Neural cell (in vitro differentiated cells): Measurements from ENCODE around the gene SUPT4H1. TPM values are rescaled to one million over a fixed set of nuclear protein-coding genes. Genes with fewer than 3 reads are reported as not detected.

Experiments used
- H2AFZ ChIP-seq: fragments of 200-600, 300-800 bp; sonication (generic), shearing (Covaris generic); 2 replicates; pipeline ENCODE4 v1.6.0; 2014; ENCODE audit warnings: low read depth, mild to moderate bottlenecking, antibody characterized with exemption, low read length, moderate library complexity
- H3F3A ChIP-seq: fragments of 200-600 bp; shearing (Covaris generic); 2 replicates; pipeline ENCODE4 v1.6.1; 2016; ENCODE audit warnings: mild to moderate bottlenecking, moderate library complexity, mixed read lengths, antibody characterized with exemption, low read length; ENCODE audit not compliant: insufficient read depth, poor library complexity, severe bottlenecking
- H3K27ac ChIP-seq: fragments of 200-600, 300-800 bp; sonication (generic), shearing (Covaris generic); 2 replicates; pipeline ENCODE4 v1.5.1; 2014; ENCODE audit warnings: mild to moderate bottlenecking, low read length, moderate library complexity
- H3K27me3 ChIP-seq: fragments of 300-800, 200-600 bp; sonication (generic), shearing (Covaris generic); 2 replicates; pipeline ENCODE4 v1.6.0; 2014; ENCODE audit warnings: mild to moderate bottlenecking, low read depth, low read length, moderate library complexity; ENCODE audit not compliant: insufficient read depth
- H3K36me3 ChIP-seq: fragments of 300-800, 200-600 bp; sonication (generic), shearing (Covaris generic); 2 replicates; pipeline ENCODE4 v1.5.1; 2014; ENCODE audit warnings: mild to moderate bottlenecking, antibody characterized with exemption, low read length, moderate library complexity; ENCODE audit not compliant: insufficient read depth
- H3K4me2 ChIP-seq: fragments of 300-800, 200-600 bp; sonication (generic), shearing (Covaris generic); 2 replicates; pipeline ENCODE4 v1.6.0; 2014; ENCODE audit warnings: mild to moderate bottlenecking, low read length
- H3K4me3 ChIP-seq: fragments of 300-800, 200-600 bp; sonication (generic), shearing (Covaris generic); 2 replicates; pipeline ENCODE4 v1.5.1; 2014; ENCODE audit warnings: mild to moderate bottlenecking, low read length, moderate library complexity
- H3K79me2 ChIP-seq: fragments of 200-600 bp; shearing (Covaris generic); replicated peaks from 2 replicates; pipeline ENCODE4 v1.6.0; 2014; ENCODE audit warnings: mild to moderate bottlenecking, low read length, moderate library complexity; ENCODE audit not compliant: insufficient read depth
- H3K9ac ChIP-seq: fragments of 300-800, 200-600 bp; sonication (generic), shearing (Covaris generic); 2 replicates; pipeline ENCODE4 v1.6.1; 2016; ENCODE audit warnings: mild to moderate bottlenecking, low read length, mixed read lengths
- H3K9me2 ChIP-seq: fragments of 200-600 bp; shearing (Covaris generic); 2 replicates; pipeline ENCODE4 v1.6.1; 2016; ENCODE audit warnings: mild to moderate bottlenecking, low read length, mixed read lengths; ENCODE audit not compliant: insufficient read depth
- H3K9me3 ChIP-seq: fragments of 200-600, 300-800 bp; sonication (generic), shearing (Covaris generic); 2 replicates; pipeline ENCODE4 v1.6.1; 2016; ENCODE audit warnings: mild to moderate bottlenecking, mixed run types, low read length, moderate library complexity, mixed read lengths
- H4K20me1 ChIP-seq: fragments of 200-600 bp; shearing (Covaris generic); 2 replicates; pipeline ENCODE4 v1.6.1; 2016; ENCODE audit warnings: mild to moderate bottlenecking, mixed run types; ENCODE audit not compliant: insufficient read depth
- CTCF ChIP-seq: fragments of 450-650 bp; IDR thresholded peaks from 2 replicates; pipeline ENCODE4 v1.5.1; 2014; ENCODE audit warnings: antibody characterized with exemption, mild to moderate bottlenecking, moderate library complexity; ENCODE audit not compliant: poor library complexity, severe bottlenecking
- EP300 ChIP-seq: fragments of 450-650 bp; conservative IDR thresholded peaks from 2 replicates; pipeline ENCODE4 v1.6.1; 2014; ENCODE audit warnings: antibody characterized with exemption, mild to moderate bottlenecking, moderate library complexity; ENCODE audit not compliant: poor library complexity, severe bottlenecking
- EZH2 ChIP-seq: fragments of 200-600, 300-800 bp; shearing (Covaris generic), sonication (generic); IDR thresholded peaks from 2 replicates; pipeline ENCODE4 v1.6.1; 2014; ENCODE audit warnings: antibody characterized with exemption, low read length, borderline replicate concordance, mild to moderate bottlenecking; ENCODE audit not compliant: insufficient read depth, poor library complexity, severe bottlenecking
- MXI1 ChIP-seq: fragments of 450-650 bp; conservative IDR thresholded peaks from 2 replicates; pipeline ENCODE4 v1.6.1; 2014; ENCODE audit warnings: antibody characterized with exemption, mild to moderate bottlenecking; ENCODE audit not compliant: poor library complexity, severe bottlenecking
- POLR2AphosphoS5 ChIP-seq: IDR thresholded peaks from 2 replicates; pipeline ENCODE4 v1.6.1; 2012
- RAD21 ChIP-seq: fragments of 450-650 bp; conservative IDR thresholded peaks from 2 replicates; pipeline ENCODE4 v1.6.1; 2014; ENCODE audit warnings: antibody characterized with exemption, mild to moderate bottlenecking, moderate library complexity
- REST ChIP-seq: IDR thresholded peaks from 2 replicates; pipeline ENCODE4 v1.6.1; 2012; ENCODE audit warnings: borderline replicate concordance
- SMC3 ChIP-seq: fragments of 450-650 bp; conservative IDR thresholded peaks from 2 replicates; pipeline ENCODE4 v1.6.1; 2014; ENCODE audit warnings: antibody characterized with exemption, mild to moderate bottlenecking, moderate library complexity; ENCODE audit not compliant: poor library complexity
- TAF1 ChIP-seq: IDR thresholded peaks from 2 replicates; pipeline ENCODE4 v1.6.1; 2012; ENCODE audit warnings: low read depth
- polyA plus RNA-seq: library from polyadenylated mRNA; depleted of rRNA; stranded (reverse); fragments of >200 nt; gene quantifications from 2 replicates; pipeline ENCODE4 v1.2.3, GENCODE V29; 2014

SUPT4H1 gene
- polyA plus RNA-seq, 1 donor from 2014 or later: 109 TPM

- Histone ChIP-seq H3K79me2 (no peaks in the 10 kb centered on the region), H3K36me3 (no peaks in the 10 kb centered on the region), H3K4me2 (no peak overlapping the region), H2AFZ (no peak overlapping the region), H3K9me2 (no peaks in the 10 kb centered on the region), H3K4me3 (no peak overlapping the region), H4K20me1 (no peaks in the 10 kb centered on the region), H3K9me3 (no peaks in the 10 kb centered on the region), H3K27ac (no peak overlapping the region), H3K9ac (no peak overlapping the region), H3F3A (no peaks in the 10 kb centered on the region), H3K27me3 (no peaks in the 10 kb centered on the region)
- TF ChIP-seq RAD21 (no peak), REST (no peak), TAF1 (no peak)
Measured at GRCh38 chr17:58315281-58315711, 36.7 kb downstream of the SUPT4H1 start.

GRCh38 chr17:58314706-58315015 is 37.3 kb downstream of the SUPT4H1 start:
- Histone ChIP-seq H3K4me3 (no peak overlapping the region), H3K27ac (no peak overlapping the region), H3K9me3 (no peaks in the 10 kb centered on the region), H3K79me2 (no peaks in the 10 kb centered on the region), H3K9ac (no peak overlapping the region), H3K27me3 (no peaks in the 10 kb centered on the region), H3K36me3 (no peaks in the 10 kb centered on the region), H2AFZ (no peak overlapping the region), H3K9me2 (no peaks in the 10 kb centered on the region), H3K4me2 (no peak overlapping the region), H4K20me1 (no peaks in the 10 kb centered on the region), H3F3A (no peaks in the 10 kb centered on the region)
- no peak for TF ChIP-seq CTCF
- no peak for TF ChIP-seq MXI1
- TF ChIP-seq RAD21: no peak
- TF ChIP-seq EZH2: no peak
- TF ChIP-seq POLR2AphosphoS5: no peak
- TF ChIP-seq REST: no peak
- no peak for TF ChIP-seq TAF1
- TF ChIP-seq SMC3: no peak
- TF ChIP-seq EP300: no peak
